H9 (cell line): Measurements from ENCODE around the gene ATP6V0A4. TPM values are rescaled to one million over a fixed set of nuclear protein-coding genes. Genes with fewer than 3 reads are reported as not detected.

Experiments used
- DNase-seq: peaks from one replicate; pipeline ENCODE4 v3.0.0-alpha.2; 2017
- H2AFZ ChIP-seq: one replicate; pipeline ENCODE4 v1.6.1; 2013; ENCODE audit warnings: mild to moderate bottlenecking, low read length, control low read depth, moderate library complexity
- H2AK5ac ChIP-seq: 2 replicates; pipeline ENCODE4 v1.6.1; 2013; ENCODE audit warnings: low read length, control low read depth, mixed read lengths; ENCODE audit not compliant: insufficient read length
- H2BK120ac ChIP-seq: one replicate; pipeline ENCODE4 v1.6.1; 2013; ENCODE audit warnings: low read depth, mild to moderate bottlenecking, low read length, control low read depth, inconsistent platforms; ENCODE audit not compliant: poor library complexity, severe bottlenecking
- H2BK12ac ChIP-seq: 2 replicates; pipeline ENCODE4 v1.6.1; 2013; ENCODE audit warnings: low read length, control low read depth, mixed read lengths, low read depth; ENCODE audit not compliant: insufficient read length
- H2BK15ac ChIP-seq: 2 replicates; pipeline ENCODE4 v1.6.1; 2013; ENCODE audit warnings: low read depth, low read length, control low read depth
- H2BK20ac ChIP-seq: one replicate; pipeline ENCODE4 v1.6.1; 2013; ENCODE audit warnings: low read depth, mild to moderate bottlenecking, low read length, control low read depth, inconsistent platforms; ENCODE audit not compliant: poor library complexity, severe bottlenecking
- H2BK5ac ChIP-seq: 2 replicates; pipeline ENCODE4 v1.6.1; 2013; ENCODE audit warnings: low read length, control low read depth, mixed read lengths; ENCODE audit not compliant: insufficient read length
- H3K14ac ChIP-seq: 2 replicates; pipeline ENCODE4 v1.6.1; 2013; ENCODE audit warnings: low read length, control low read depth; ENCODE audit not compliant: insufficient read depth
- H3K18ac ChIP-seq: 2 replicates; pipeline ENCODE4 v1.6.1; 2013; ENCODE audit warnings: low read depth, mild to moderate bottlenecking, mixed read lengths, low read length, control low read depth; ENCODE audit not compliant: insufficient read length
- H3K23ac ChIP-seq: 2 replicates; pipeline ENCODE4 v1.6.1; 2013; ENCODE audit warnings: low read length, control low read depth, mixed read lengths, low read depth; ENCODE audit not compliant: insufficient read length
- H3K23me2 ChIP-seq: 2 replicates; pipeline ENCODE4 v1.6.1; 2013; ENCODE audit warnings: low read depth, mild to moderate bottlenecking, mixed read lengths, low read length, control low read depth; ENCODE audit not compliant: insufficient read length, poor library complexity, severe bottlenecking
- H3K27ac ChIP-seq: 2 replicates; pipeline ENCODE4 v1.5.1; 2013; ENCODE audit warnings: low read length, control low read depth, mixed read lengths, low read depth; ENCODE audit not compliant: insufficient read length
- H3K27me3 ChIP-seq: 2 replicates; pipeline ENCODE4 v1.6.1; 2013; ENCODE audit warnings: low read length, control low read depth, inconsistent platforms; ENCODE audit not compliant: insufficient read depth
- H3K4ac ChIP-seq: 2 replicates; pipeline ENCODE4 v1.6.1; 2013; ENCODE audit warnings: low read depth, mild to moderate bottlenecking, control low read depth, inconsistent platforms, low read length, moderate library complexity
- H3K4me1 ChIP-seq: 2 replicates; pipeline ENCODE4 v1.6.1; 2013; ENCODE audit warnings: low read length, control low read depth, inconsistent platforms; ENCODE audit not compliant: insufficient read depth
- H3K4me2 ChIP-seq: 2 replicates; pipeline ENCODE4 v1.6.1; 2013; ENCODE audit warnings: low read length, control low read depth, mixed read lengths; ENCODE audit not compliant: insufficient read length, insufficient read depth
- H3K56ac ChIP-seq: 2 replicates; pipeline ENCODE4 v1.6.1; 2013; ENCODE audit warnings: low read depth, mild to moderate bottlenecking, mixed read lengths, low read length, control low read depth; ENCODE audit not compliant: insufficient read length
- H3K79me1 ChIP-seq: 2 replicates; pipeline ENCODE4 v1.6.1; 2013; ENCODE audit warnings: low read depth, mild to moderate bottlenecking, moderate library complexity, low read length, control low read depth, inconsistent platforms; ENCODE audit not compliant: insufficient read depth, poor library complexity, severe bottlenecking
- H3K79me2 ChIP-seq: 2 replicates; pipeline ENCODE4 v1.6.1; 2013; ENCODE audit warnings: low read length, control low read depth, inconsistent platforms; ENCODE audit not compliant: insufficient read depth
- H3K9ac ChIP-seq: 2 replicates; pipeline ENCODE4 v1.6.1; 2013; ENCODE audit warnings: low read length, control low read depth, mixed read lengths; ENCODE audit not compliant: insufficient read length; ENCODE audit errors: extremely low read depth
- H3K9me3 ChIP-seq: one replicate; pipeline ENCODE4 v1.6.1; 2013; ENCODE audit warnings: low read depth, low read length, inconsistent platforms; ENCODE audit not compliant: control insufficient read depth
- H3T11ph ChIP-seq: one replicate; pipeline ENCODE4 v1.6.1; 2013; ENCODE audit warnings: mild to moderate bottlenecking, low read length, control low read depth, inconsistent platforms
- H4K20me1 ChIP-seq: one replicate; pipeline ENCODE4 v1.6.1; 2013; ENCODE audit not compliant: control insufficient read depth, insufficient read length, insufficient read depth
- H4K5ac ChIP-seq: 2 replicates; pipeline ENCODE4 v1.6.1; 2013; ENCODE audit warnings: low read depth, mild to moderate bottlenecking, mixed read lengths, low read length, control low read depth; ENCODE audit not compliant: insufficient read length
- H4K8ac ChIP-seq: replicated peaks from 2 replicates; pipeline ENCODE4 v1.6.1; 2013; ENCODE audit warnings: low read length, control low read depth, mixed read lengths, low read depth; ENCODE audit not compliant: insufficient read length
- H4K91ac ChIP-seq: 2 replicates; pipeline ENCODE4 v1.6.1; 2013; ENCODE audit warnings: low read depth, mild to moderate bottlenecking, moderate library complexity, mixed read lengths, low read length, control low read depth; ENCODE audit not compliant: insufficient read length
- H3K27ac Mint-ChIP-seq, 3 experiments: 2 replicates in 2 of 3; 3 replicates in 1 of 3; pipeline ENCODE4 v1.8.0; 2020 to 2021; ENCODE audit warnings: mixed read lengths in 3 of 3, mild to moderate bottlenecking in 1 of 3, moderate library complexity in 1 of 3
- H3K27me3 Mint-ChIP-seq: 2 replicates; pipeline ENCODE4 v1.8.0; 2021; ENCODE audit warnings: low read depth, mild to moderate bottlenecking, moderate library complexity, mixed read lengths
- H3K36me3 Mint-ChIP-seq, 3 experiments: 2 replicates in 2 of 3; 3 replicates in 1 of 3; pipeline ENCODE4 v1.8.0; 2020 to 2021; ENCODE audit warnings: low read depth in 3 of 3, mixed read lengths in 3 of 3; ENCODE audit not compliant: insufficient read depth in 1 of 3
- H3K4me1 Mint-ChIP-seq, 2 experiments: 2 replicates each; pipeline ENCODE4 v1.8.0; 2020; ENCODE audit warnings: mixed read lengths in 2 of 2
- H3K4me3 Mint-ChIP-seq, 2 experiments: 2 replicates in 1 of 2; 3 replicates in 1 of 2; pipeline ENCODE4 v1.8.0; 2020 to 2021; ENCODE audit warnings: mild to moderate bottlenecking in 2 of 2, mixed read lengths in 2 of 2, moderate library complexity in 1 of 2
- H3K9me3 Mint-ChIP-seq, 2 experiments: 2 replicates in 1 of 2; 3 replicates in 1 of 2; pipeline ENCODE4 v1.8.0; 2020; ENCODE audit warnings: mild to moderate bottlenecking in 2 of 2, mixed read lengths in 2 of 2, moderate library complexity in 1 of 2
- CTCF ChIP-seq: fragments of 200-600 bp; sonication (generic); conservative IDR thresholded peaks from 3 replicates; pipeline ENCODE4 v1.8.0; 2021; ENCODE audit warnings: antibody characterized with exemption, mild to moderate bottlenecking
- WGBS: extraction: QIAGEN DNeasy Blood & Tissue Kit; methylation state at CpG from one replicate; pipeline ENCODE4 v1.1.7; 2013; ENCODE audit warnings: missing lambda C conversion rate, low lambda C conversion rate, mixed read lengths; ENCODE audit not compliant: insufficient read length; ENCODE audit errors: extremely low coverage; 5-methylcytosine and 5-hydroxymethylcytosine counted together
- long read RNA-seq: library from polyadenylated mRNA; unstranded; transcript quantifications from one replicate; pipeline ENCODE4 v2.0.0, GENCODE V29; 2020
- total RNA-seq: library from RNA; stranded (reverse); gene quantifications from 2 replicates; pipeline ENCODE4 v1.2.1, GENCODE V29; 2021

ATP6V0A4 gene
- total RNA-seq: 0.79 and 0.90 TPM in 2 replicates
- long read RNA-seq, partial matches to known transcripts: 0 of 6 reads
- long read RNA-seq, other reads (novel, unspliced or antisense): 2 of 6 reads

DNA sequence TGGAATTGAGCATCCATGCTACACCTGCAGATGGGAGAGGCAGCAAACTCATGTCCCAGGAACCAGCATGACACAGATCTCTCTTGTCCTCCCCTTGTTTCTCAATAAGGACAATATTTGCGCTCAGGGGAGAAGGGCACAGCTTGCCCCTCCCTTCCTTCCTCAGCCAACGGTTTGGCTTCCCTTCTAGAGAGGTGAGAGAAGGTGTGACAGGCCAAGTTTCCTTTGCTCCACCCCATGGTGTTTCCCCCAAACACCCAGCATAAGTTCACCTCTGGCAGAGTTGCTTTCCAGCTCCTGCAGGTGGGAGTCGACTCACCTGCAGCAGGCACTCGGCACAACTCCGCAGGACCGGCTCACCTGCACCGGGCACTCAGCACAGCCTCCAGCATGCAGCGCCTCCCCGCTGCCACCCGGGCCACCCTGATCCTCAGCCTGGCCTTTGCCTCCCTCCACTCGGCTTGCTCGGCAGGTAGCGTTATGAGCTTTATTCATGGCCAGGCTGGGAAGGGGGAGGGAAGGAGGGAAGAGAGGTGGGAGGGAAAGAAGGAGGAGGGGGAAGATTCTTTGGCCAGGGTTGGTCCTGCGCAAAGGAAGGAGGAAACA lies at the start of gene ATP6V0A4, which contains the start of gene TMEM213:
ATP6V0A4 (minus strand) TSS at position 482 of the 606 bp plus-strand sequence. CDS start 26,949 bp downstream, outside the sequence.
TMEM213 (plus strand) TSS at position 280 of the 606 bp plus-strand sequence; CDS start at position 391, 111 bp downstream.
- Histone ChIP-seq H3K4me1 (peaks cover 7% of the 10 kb centered on the region; the same call in 1 of the 2 replicates), H3K27ac (no peak within 1 kb of the TSS), H4K20me1 (no peaks in the 10 kb centered on the region), H2AFZ (peak within 1 kb of the TSS; percentile 24), H3K9me3 (no peaks in the 10 kb centered on the region), H2BK20ac (no peak within 1 kb of the TSS), H3T11ph (no peak within 1 kb of the TSS), H3K79me2 (no peaks in the 10 kb centered on the region), H3K23me2 (peaks cover 5% of the 10 kb centered on the region), H2BK5ac (no peak within 1 kb of the TSS), H3K27me3 (no peaks in the 10 kb centered on the region), H4K8ac (no peak within 1 kb of the TSS), H3K56ac (no peak within 1 kb of the TSS), H2BK12ac (no peak within 1 kb of the TSS), H3K18ac (peak within 1 kb of the TSS; percentile 23), H2AK5ac (no peak within 1 kb of the TSS), H3K9ac (no peak within 1 kb of the TSS), H2BK120ac (peak within 1 kb of the TSS; percentile 2), H3K4ac (no peak within 1 kb of the TSS), H3K14ac (no peak within 1 kb of the TSS), H3K23ac (no peak within 1 kb of the TSS), H2BK15ac (no peak within 1 kb of the TSS), H3K4me2 (peak within 1 kb of the TSS; percentile 37), H4K91ac (no peak within 1 kb of the TSS), H3K79me1 (no peaks in the 10 kb centered on the region), H4K5ac (no peak within 1 kb of the TSS)
- H3K27ac Mint-ChIP-seq: peak within 1 kb of the TSS in 1 of 3 experiments; percentile 31; a peak in 1 of 7 replicates
- peak; percentile 89 for DNase-seq
- no peaks in the 10 kb centered on the region for H3K9me3 Mint-ChIP-seq
- peak within 1 kb of the TSS; percentile 46 to 71 for H3K4me3 Mint-ChIP-seq
- H3K27me3 Mint-ChIP-seq: peaks cover 14% of the 10 kb centered on the region
- peaks cover 27 to 36% of the 10 kb centered on the region in 2 experiments for H3K4me1 Mint-ChIP-seq
- WGBS: no CpG with 5 or more reads among the region's 14 CpGs
- peak; percentile 44; the same call in 2 of the 3 replicates for TF ChIP-seq CTCF
- no peaks in the 10 kb centered on the region for H3K36me3 Mint-ChIP-seq
